HepG2 (cell line): Measurements from ENCODE around the gene SCAPER. TPM values are rescaled to one million over a fixed set of nuclear protein-coding genes. Genes with fewer than 3 reads are reported as not detected.

ENCODE experiments used
- AGO2 ChIP-seq: fragments of 200-400 bp; formaldehyde crosslinking; optimal IDR thresholded peaks from 2 replicates; pipeline ENCODE3; 2017; ENCODE audit warnings: mild to moderate bottlenecking, low read depth, low read length, moderate library complexity
- FOXK2 ChIP-seq: fragments of 450-650 bp; IDR thresholded peaks from 2 replicates; pipeline ENCODE4 v1.6.1; 2016
- NFIC ChIP-seq: IDR thresholded peaks from 2 replicates; pipeline ENCODE4 v1.6.1; 2012; ENCODE audit warnings: mild to moderate bottlenecking, low read length, inconsistent platforms
- NRL ChIP-seq: sonication (generic); formaldehyde crosslinking; IDR thresholded peaks from 2 replicates; pipeline ENCODE4 v1.5.0; 2020; ENCODE audit warnings: missing genetic modification reagents, mild to moderate bottlenecking, moderate library complexity, borderline replicate concordance
- PRPF4 ChIP-seq: fragments of 200-400 bp; formaldehyde crosslinking; IDR thresholded peaks from 2 replicates; pipeline ENCODE4 v1.6.1; 2016; ENCODE audit warnings: low read length, low read depth; ENCODE audit not compliant: poor library complexity, severe bottlenecking
- ZFP36L1 ChIP-seq: sonication (generic); formaldehyde crosslinking; IDR thresholded peaks from 2 replicates; pipeline ENCODE4 v1.8.0; 2022; ENCODE audit warnings: mild to moderate bottlenecking, missing genetic modification reagents, moderate library complexity
- ZNF101 ChIP-seq: sonication (generic); formaldehyde crosslinking; IDR thresholded peaks from 2 replicates; pipeline ENCODE4 v1.4.0; 2020; ENCODE audit warnings: mild to moderate bottlenecking, low read depth, missing genetic modification reagents, borderline replicate concordance
- ZNF431 ChIP-seq: sonication (generic); formaldehyde crosslinking; IDR thresholded peaks from 2 replicates; pipeline ENCODE4 v1.9.0; 2022; ENCODE audit warnings: missing genetic modification reagents, low read depth, mild to moderate bottlenecking, borderline replicate concordance
- ZNF552 ChIP-seq: sonication (generic); formaldehyde crosslinking; IDR thresholded peaks from 2 replicates; pipeline ENCODE4 v1.9.0; 2022; ENCODE audit warnings: missing genetic modification reagents, mild to moderate bottlenecking, borderline replicate concordance
- ZNF605 ChIP-seq: sonication (generic); formaldehyde crosslinking; IDR thresholded peaks from 2 replicates; pipeline ENCODE4 v1.8.0; 2022; ENCODE audit warnings: mild to moderate bottlenecking, missing genetic modification reagents
- ZNF619 ChIP-seq: sonication (generic); formaldehyde crosslinking; IDR thresholded peaks from 2 replicates; pipeline ENCODE4 v1.4.0; 2020; ENCODE audit warnings: mild to moderate bottlenecking, missing genetic modification reagents
- polyA plus RNA-seq, 8 experiments: library from polyadenylated mRNA; depleted of rRNA in 3 of 8; stranded (reverse) in 7 of 8; unstranded in 1 of 8; fragments of >200 nt; fragmentation: Illumina TruSeq in 4 of 8; extraction: Trizol in 4 of 8; gene quantifications; 2 replicates each; pipeline versions ENCODE4 v1.2.1 to v1.2.3, GENCODE V29; 2011 to 2016; ENCODE audit warnings: low read depth in 4 of 8, missing spikeins in 1 of 8, mixed read lengths in 1 of 8; ENCODE audit not compliant: insufficient read depth in 1 of 8
- total RNA-seq, 5 experiments: library from RNA; depleted of rRNA; stranded (reverse); fragments of >200 nt; fragmentation: Illumina TruSeq; extraction: Trizol; gene quantifications; 2 replicates each; pipeline ENCODE4 v1.2.3, GENCODE V29; 2016; ENCODE audit warnings: low read depth in 1 of 5
- TF ChIP-seq, protein P1 (sequence below): sonication (generic); formaldehyde crosslinking; IDR thresholded peaks from 2 replicates; pipeline ENCODE4 v1.4.0; 2020; ENCODE audit warnings: missing genetic modification reagents
- TF ChIP-seq, protein P2 (sequence below): sonication (generic); formaldehyde crosslinking; IDR thresholded peaks from 2 replicates; pipeline ENCODE4 v1.4.0; 2020; ENCODE audit warnings: missing genetic modification reagents
- TF ChIP-seq, protein P3 (sequence below): sonication (generic); formaldehyde crosslinking; IDR thresholded peaks from 2 replicates; pipeline ENCODE4 v1.5.1; 2020; ENCODE audit warnings: mild to moderate bottlenecking, moderate library complexity, missing genetic modification reagents
- TF ChIP-seq, protein P4 (sequence below), 2 experiments: sonication (generic) in 1 of 2; formaldehyde crosslinking in 1 of 2; IDR thresholded peaks; 2 replicates each; pipeline versions ENCODE4 v1.4.0 to v1.6.1; 2016 to 2020; ENCODE audit warnings: borderline replicate concordance in 1 of 2, low read depth in 1 of 2, mild to moderate bottlenecking in 1 of 2, missing genetic modification reagents in 1 of 2

Gene SCAPER
- total and polyA plus RNA-seq, 2 of the 13 experiments (the other 11 are each of a cell fraction or from before 2014, with no cell fraction given), result 4.3 to 10.5 TPM

DNA sequence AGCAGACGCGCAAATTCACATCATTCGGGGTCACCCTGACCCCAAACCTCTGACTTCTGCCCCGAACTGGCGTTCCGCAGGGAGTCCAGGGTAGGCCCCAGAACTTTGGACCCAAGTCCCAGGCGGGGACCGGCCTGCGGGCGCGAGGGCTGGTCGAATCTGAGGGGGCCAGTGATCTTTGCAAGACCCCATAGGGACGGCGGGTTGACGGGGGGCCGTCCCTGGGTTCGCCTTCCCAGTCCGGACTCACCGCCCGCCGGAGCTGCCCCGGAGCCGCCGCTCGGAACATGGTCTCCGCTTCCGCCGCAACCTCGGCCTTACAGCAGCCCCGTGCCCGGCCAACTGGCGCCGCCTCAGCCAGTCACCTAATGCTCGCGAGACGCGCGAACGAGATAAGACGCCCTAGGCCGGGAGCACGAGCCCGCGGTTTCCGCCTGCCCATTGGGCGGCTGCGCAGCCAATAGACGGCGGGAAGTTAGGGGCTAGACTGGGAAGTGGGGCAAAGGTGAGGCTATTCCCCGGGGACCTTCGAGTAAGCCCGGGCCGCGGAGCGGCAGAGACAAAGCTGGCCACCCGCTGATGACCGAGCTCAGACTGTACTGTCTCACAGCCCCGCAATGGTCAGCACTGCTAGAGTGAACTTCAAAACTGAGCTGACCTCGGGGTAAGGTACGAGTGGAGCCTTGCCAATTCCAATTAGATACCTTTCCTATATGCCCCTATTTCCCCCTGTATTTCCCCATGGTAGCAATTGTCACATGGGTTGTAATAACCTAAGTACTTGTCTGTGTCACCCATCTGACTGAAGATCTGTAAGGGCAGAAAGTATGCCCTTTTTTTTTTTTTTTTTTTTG is 593.8 kb downstream of the SCAPER start, which contains the start of gene ETFA (continued):
- TF ChIP-seq, protein P1, sequence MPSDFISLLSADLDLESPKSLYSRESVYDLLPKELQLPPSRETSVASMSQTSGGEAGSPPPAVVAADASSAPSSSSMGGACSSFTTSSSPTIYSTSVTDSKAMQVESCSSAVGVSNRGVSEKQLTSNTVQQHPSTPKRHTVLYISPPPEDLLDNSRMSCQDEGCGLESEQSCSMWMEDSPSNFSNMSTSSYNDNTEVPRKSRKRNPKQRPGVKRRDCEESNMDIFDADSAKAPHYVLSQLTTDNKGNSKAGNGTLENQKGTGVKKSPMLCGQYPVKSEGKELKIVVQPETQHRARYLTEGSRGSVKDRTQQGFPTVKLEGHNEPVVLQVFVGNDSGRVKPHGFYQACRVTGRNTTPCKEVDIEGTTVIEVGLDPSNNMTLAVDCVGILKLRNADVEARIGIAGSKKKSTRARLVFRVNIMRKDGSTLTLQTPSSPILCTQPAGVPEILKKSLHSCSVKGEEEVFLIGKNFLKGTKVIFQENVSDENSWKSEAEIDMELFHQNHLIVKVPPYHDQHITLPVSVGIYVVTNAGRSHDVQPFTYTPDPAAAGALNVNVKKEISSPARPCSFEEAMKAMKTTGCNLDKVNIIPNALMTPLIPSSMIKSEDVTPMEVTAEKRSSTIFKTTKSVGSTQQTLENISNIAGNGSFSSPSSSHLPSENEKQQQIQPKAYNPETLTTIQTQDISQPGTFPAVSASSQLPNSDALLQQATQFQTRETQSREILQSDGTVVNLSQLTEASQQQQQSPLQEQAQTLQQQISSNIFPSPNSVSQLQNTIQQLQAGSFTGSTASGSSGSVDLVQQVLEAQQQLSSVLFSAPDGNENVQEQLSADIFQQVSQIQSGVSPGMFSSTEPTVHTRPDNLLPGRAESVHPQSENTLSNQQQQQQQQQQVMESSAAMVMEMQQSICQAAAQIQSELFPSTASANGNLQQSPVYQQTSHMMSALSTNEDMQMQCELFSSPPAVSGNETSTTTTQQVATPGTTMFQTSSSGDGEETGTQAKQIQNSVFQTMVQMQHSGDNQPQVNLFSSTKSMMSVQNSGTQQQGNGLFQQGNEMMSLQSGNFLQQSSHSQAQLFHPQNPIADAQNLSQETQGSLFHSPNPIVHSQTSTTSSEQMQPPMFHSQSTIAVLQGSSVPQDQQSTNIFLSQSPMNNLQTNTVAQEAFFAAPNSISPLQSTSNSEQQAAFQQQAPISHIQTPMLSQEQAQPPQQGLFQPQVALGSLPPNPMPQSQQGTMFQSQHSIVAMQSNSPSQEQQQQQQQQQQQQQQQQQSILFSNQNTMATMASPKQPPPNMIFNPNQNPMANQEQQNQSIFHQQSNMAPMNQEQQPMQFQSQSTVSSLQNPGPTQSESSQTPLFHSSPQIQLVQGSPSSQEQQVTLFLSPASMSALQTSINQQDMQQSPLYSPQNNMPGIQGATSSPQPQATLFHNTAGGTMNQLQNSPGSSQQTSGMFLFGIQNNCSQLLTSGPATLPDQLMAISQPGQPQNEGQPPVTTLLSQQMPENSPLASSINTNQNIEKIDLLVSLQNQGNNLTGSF, result peak; percentile 21; the same call in 1 of the 2 replicates
- TF ChIP-seq, protein P2, sequence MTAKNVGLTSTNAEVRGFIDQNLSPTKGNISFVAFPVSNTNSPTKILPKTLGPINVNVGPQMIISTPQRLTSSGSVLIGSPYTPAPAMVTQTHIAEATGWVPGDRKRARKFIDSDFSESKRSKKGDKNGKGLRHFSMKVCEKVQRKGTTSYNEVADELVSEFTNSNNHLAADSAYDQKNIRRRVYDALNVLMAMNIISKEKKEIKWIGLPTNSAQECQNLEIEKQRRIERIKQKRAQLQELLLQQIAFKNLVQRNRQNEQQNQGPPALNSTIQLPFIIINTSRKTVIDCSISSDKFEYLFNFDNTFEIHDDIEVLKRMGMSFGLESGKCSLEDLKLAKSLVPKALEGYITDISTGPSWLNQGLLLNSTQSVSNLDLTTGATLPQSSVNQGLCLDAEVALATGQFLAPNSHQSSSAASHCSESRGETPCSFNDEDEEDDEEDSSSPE, result peak; percentile 88
- no peak for TF ChIP-seq NFIC
- TF ChIP-seq, protein P3, sequence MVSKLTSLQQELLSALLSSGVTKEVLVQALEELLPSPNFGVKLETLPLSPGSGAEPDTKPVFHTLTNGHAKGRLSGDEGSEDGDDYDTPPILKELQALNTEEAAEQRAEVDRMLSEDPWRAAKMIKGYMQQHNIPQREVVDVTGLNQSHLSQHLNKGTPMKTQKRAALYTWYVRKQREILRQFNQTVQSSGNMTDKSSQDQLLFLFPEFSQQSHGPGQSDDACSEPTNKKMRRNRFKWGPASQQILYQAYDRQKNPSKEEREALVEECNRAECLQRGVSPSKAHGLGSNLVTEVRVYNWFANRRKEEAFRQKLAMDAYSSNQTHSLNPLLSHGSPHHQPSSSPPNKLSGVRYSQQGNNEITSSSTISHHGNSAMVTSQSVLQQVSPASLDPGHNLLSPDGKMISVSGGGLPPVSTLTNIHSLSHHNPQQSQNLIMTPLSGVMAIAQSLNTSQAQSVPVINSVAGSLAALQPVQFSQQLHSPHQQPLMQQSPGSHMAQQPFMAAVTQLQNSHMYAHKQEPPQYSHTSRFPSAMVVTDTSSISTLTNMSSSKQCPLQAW (CRISPR knock-in tag), result peak; percentile 71; the same call in 1 of the 2 replicates
- peak; percentile 69; the same call in 1 of the 2 replicates for TF ChIP-seq NRL (CRISPR knock-in tag)
- TF ChIP-seq ZNF101 (CRISPR knock-in tag), result 0 out of 2 replicates have a peak, but pooled peaks have one; percentile 90
- no peak for TF ChIP-seq FOXK2
- peak; percentile 84 for TF ChIP-seq AGO2
- peak; percentile 87; the same call in 1 of the 2 replicates for TF ChIP-seq ZFP36L1 (CRISPR knock-in tag)
- peak; percentile 79 for TF ChIP-seq ZNF619 (CRISPR knock-in tag)
- TF ChIP-seq, protein P4, sequence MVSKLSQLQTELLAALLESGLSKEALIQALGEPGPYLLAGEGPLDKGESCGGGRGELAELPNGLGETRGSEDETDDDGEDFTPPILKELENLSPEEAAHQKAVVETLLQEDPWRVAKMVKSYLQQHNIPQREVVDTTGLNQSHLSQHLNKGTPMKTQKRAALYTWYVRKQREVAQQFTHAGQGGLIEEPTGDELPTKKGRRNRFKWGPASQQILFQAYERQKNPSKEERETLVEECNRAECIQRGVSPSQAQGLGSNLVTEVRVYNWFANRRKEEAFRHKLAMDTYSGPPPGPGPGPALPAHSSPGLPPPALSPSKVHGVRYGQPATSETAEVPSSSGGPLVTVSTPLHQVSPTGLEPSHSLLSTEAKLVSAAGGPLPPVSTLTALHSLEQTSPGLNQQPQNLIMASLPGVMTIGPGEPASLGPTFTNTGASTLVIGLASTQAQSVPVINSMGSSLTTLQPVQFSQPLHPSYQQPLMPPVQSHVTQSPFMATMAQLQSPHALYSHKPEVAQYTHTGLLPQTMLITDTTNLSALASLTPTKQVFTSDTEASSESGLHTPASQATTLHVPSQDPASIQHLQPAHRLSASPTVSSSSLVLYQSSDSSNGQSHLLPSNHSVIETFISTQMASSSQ (IDR thresholded peaks at IDR 0.05; ENCODE audit: low read depth), result no peak
- TF ChIP-seq, protein P4 (CRISPR knock-in tag; IDR thresholded peaks at IDR 0.05; ENCODE audit: borderline replicate concordance), result 0 out of 2 replicates have a peak, but pooled peaks have one; percentile 59
- peak; percentile 89 for TF ChIP-seq ZNF605
- no peak for TF ChIP-seq PRPF4
- TF ChIP-seq ZNF552 (CRISPR knock-in tag), result no peak
- 0 out of 2 replicates have a peak, but pooled peaks have one; percentile 50 for TF ChIP-seq ZNF431 (CRISPR knock-in tag)
